GM08714 (cell line): Measurements from ENCODE around the gene PGBD5.

Source experiments
- H3K4me3 ChIP-seq: fragments of 200-500 bp; sonication (Bioruptor generic); 2 replicates; pipeline ENCODE4 v1.5.1; 2014; ENCODE audit warnings: mild to moderate bottlenecking, low read length, inconsistent platforms
- ZNF274 ChIP-seq: IDR thresholded peaks from 2 replicates; pipeline ENCODE4 v1.6.1; 2012; ENCODE audit warnings: mild to moderate bottlenecking, low read depth, low read length

PGBD5 gene

GRCh38 chr1:230328342-230329015 lies 97.7 kb downstream of the PGBD5 start:
- H3K4me3 ChIP-seq: no peak overlapping the region
- no peak for TF ChIP-seq ZNF274

DNA sequence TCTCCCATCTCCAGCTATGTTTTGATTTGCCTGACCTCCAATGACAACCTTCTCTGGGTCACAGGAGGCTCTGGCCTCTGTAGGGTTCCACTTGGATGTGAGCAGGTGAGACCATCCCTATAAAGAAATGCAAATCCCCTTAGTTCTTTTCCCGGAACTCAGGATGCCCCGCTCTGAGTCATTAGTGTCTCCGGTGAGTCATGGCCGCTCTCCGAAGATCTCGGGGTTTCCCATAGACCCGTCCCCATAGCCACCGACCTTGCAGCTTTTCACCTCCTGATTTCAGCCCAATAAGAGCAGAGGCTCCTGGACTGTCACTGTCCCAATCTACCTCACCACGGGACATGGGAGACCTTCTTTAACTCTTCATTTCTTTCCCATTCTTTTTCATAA lies 98.2 kb downstream of the PGBD5 start:
- no peak for TF ChIP-seq ZNF274
- H3K4me3 ChIP-seq: no peak overlapping the region

- no peak overlapping the region for H3K4me3 ChIP-seq
- TF ChIP-seq ZNF274: no peak
Measured at GRCh38 chr1:230326971-230327891, 98.9 kb downstream of the PGBD5 start.

DNA sequence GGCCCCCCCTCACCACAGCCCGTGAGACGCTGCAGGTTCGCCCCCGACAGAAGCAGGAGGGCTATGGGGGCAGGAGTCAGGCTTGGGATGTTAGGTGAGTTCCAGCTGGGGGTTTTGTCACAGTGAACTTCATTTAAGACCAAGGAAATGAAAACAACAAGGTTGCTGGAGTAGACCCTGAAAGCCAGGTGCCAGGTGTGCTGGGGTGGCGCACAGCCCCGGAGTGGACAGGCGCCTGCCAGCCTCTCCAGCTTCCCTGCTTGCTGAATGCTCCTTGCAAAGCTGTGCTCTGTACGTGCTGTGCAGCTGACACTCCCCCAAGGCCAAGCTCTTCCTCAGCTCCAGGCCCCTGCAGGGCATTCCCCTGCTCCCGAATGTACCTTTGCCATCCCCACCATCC lies 102.4 kb downstream of the PGBD5 start:
- no peak overlapping the region for H3K4me3 ChIP-seq

GRCh38 chr1:230322967-230323547 lies 103.1 kb downstream of the PGBD5 start:
- H3K4me3 ChIP-seq: no peak overlapping the region
- no peak for TF ChIP-seq ZNF274

More for the DNA sequence above, 102.4 kb downstream of the PGBD5 start:
- no peak for TF ChIP-seq ZNF274

DNA sequence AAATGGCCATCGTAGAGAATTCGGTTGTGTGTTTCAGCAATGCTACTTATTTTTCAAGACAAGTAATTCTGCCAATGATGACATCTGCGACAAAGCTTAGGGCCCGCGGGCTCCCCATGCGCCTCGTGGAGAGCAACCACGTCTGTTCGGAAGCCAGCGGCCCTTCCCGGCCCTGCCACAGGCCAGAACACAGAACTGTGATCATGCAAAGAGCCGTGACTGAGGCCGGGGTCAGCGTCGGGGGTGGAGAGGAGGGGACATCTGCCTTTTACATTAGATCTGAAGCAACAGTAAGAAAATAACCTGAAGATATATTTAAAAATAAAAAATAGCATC lies 103.7 kb downstream of the PGBD5 start:
- no peak overlapping the region for H3K4me3 ChIP-seq
- TF ChIP-seq ZNF274: no peak

GRCh38 chr1:230321741-230322420 lies 104.3 kb downstream of the PGBD5 start:
- no peak for TF ChIP-seq ZNF274

GRCh38 chr1:230321341-230321740 lies 104.8 kb downstream of the PGBD5 start:
- no peak for TF ChIP-seq ZNF274

More at GRCh38 chr1:230321741-230322420, 104.3 kb downstream of the PGBD5 start:
- H3K4me3 ChIP-seq: no peak overlapping the region

DNA sequence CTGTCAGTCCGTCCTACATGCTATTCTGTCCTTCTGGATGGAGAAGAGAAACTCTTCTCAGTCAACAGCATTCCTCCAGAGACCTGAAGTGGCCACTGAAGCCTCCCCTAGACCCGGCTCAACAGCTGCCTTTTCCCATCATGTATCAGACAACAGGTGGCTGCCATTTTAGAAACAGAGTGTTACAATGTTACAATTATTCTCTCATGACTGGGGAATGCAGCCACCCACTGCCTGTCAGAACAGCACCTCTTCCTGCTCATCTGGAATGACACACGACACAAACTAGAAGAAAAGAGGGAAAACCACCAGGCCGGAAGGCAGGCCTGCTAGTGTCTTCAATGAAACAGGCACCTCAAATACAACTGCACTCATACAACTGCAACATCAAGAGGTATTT lies 105.3 kb downstream of the PGBD5 start:
- no peak for TF ChIP-seq ZNF274
- no peak overlapping the region for H3K4me3 ChIP-seq

More at GRCh38 chr1:230321341-230321740, 104.8 kb downstream of the PGBD5 start:
- H3K4me3 ChIP-seq: no peak overlapping the region

DNA sequence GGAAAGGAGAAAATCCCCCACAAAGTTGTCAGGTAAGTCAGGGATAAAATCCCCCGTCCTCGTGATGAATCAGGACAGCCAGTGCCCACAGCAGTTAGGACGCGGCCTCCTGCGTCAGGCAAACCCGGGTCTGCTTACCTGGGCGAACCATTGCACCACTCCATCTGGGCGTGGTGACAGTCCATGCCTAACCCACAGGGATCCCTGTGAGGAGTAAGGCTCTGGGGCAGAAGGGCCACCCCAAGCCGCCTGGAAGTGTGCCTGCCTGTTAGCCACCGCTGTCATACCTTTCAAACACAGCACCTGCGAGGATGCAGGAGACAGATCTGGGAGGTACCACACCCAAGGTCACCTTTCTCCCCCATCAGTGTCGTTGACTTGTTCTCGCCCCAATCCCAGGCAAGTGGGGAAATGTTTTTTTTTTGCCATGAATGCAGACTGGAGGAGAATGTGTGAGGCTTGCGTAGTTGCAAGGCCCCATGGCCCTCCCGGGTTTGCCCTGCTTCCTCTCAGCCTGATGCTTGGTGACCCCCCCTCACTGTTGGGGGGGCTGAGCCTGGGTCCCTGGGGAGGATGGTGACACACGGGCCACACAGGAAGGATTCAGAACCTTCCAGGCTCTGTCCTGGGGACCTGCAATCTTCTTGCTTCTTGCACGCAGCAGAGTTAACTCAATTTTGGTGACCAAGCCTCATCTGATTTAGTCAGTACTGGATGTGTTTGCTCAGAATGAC lies 107.0 kb downstream of the PGBD5 start:
- TF ChIP-seq ZNF274: no peak
- H3K4me3 ChIP-seq: no peak overlapping the region

DNA sequence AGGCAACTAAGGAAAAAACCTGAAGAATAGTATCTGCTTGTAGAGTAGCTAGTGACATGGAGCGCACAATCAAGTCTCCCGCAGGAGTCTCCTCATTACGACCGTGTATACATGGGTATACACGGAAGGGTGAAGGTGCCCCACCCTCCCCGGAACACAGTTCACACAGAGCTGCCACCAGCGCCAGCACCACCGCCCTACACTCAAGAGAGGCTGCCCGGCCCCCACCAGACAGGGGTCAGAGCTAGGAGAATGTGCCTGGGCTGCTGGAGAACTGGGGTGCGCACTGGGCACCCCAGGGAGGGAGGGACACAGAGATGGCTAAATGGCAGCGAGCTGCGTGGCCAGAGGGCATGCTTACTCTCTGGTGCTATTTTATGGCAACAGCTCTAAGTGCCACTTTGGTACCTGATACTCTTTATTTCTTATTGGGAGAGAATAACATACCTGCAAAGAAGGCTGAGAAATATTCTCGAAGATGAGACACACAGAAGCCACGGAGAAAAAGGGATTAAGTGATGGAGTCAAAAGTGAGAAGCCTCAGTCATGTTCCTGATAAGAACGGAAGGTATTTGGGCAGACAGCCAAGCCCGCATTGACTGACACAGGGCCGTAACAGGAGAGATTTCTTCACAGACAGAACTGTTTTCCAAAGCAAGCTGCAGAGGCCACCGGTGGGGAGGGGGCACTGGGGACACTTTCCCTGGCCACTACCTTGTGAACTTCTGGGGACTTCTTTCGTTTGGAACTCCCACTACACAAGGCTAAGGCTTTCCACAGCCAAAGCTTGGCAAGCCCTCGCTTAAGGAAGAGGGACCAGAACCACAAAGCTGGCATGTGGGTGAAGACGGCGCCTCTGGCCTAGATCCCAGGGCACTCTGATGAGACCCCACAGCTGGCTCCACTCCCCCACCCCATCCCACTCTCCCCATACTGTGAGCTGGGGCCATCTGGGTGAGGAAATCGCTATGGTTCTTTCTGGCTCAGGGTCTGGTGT lies 108.0 kb downstream of the PGBD5 start:
- no peak for TF ChIP-seq ZNF274
- H3K4me3 ChIP-seq: no peak overlapping the region
